Right ventricle myocardium superior (tissue), 1 donor: ENCODE results near the gene WDR5. TPM values are rescaled to one million over a fixed set of nuclear protein-coding genes. Genes with fewer than 3 reads are reported as not detected.

Experiments used
- ATAC-seq: fragments of 200-7000 bp; cut with Tn5 transposase; one replicate; pipeline ENCODE4 v1.9.1; 2020; ENCODE audit warnings: mild to moderate bottlenecking; ENCODE audit not compliant: poor library complexity
- DNase-seq: peaks from one replicate; pipeline ENCODE4 v3.0.0-alpha.2; 2020
- intact Hi-C: fragments of 100-400 bp; cut with DNase I; formaldehyde crosslinking; loops from one replicate; pipeline ENCODE4 v1.11.2; 2022
- total RNA-seq: library from RNA; stranded (reverse); fragmentation: NEBNext Ultra II Directional; extraction: Animal tissue kit (Norgen Biotek cat#: 25700); gene quantifications from one replicate; pipeline ENCODE4 v1.2.1, GENCODE V29; 2021
- donor health status: DM: no; HTN: yes; CAD: no; lungs with severe emphysema.

Gene WDR5
- total RNA-seq, 1 donor from 2014 or later: 17.5 TPM

DNA sequence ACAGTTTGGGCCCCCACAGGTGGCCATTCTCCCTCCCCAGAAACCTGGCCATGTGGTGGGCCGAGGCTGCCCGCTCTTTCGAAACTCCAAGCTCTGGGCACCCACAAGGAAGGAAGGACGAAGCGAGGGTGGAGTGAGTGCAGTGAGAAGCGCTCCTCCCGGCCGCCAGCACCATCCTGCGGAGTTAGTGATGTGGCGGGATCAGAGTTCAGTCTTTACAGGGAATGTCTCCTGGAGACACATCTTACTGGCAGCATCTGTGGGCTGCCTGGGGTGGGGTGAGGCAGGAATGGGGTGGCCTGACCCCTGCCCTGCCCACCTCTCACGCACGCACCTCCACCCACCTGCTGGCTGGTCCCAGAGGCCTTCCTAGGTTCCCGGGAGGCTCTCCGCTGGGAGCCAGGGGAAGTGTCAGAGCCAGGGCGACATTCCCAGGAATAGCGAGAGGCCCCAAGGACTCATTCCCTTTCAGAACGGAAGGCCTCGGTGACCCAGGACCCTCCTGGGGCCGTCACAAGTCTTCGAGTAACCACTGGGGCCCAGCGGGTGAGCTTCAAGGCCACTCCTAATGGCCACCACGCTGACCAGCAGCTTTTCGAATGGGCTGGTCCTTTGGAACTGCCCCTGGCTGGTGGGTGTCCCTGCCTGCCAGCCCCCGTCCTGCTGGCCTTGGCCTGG is 34.0 kb downstream of the WDR5 start:
- ATAC-seq (no peak), DNase-seq (peak; percentile 30)
- intact Hi-C loops: loop anchor here (2.0 to 5.0 kb wide), 2 partner anchors 157 to 273 kb away; partner anchors contain the start of gene RXRA

DNA sequence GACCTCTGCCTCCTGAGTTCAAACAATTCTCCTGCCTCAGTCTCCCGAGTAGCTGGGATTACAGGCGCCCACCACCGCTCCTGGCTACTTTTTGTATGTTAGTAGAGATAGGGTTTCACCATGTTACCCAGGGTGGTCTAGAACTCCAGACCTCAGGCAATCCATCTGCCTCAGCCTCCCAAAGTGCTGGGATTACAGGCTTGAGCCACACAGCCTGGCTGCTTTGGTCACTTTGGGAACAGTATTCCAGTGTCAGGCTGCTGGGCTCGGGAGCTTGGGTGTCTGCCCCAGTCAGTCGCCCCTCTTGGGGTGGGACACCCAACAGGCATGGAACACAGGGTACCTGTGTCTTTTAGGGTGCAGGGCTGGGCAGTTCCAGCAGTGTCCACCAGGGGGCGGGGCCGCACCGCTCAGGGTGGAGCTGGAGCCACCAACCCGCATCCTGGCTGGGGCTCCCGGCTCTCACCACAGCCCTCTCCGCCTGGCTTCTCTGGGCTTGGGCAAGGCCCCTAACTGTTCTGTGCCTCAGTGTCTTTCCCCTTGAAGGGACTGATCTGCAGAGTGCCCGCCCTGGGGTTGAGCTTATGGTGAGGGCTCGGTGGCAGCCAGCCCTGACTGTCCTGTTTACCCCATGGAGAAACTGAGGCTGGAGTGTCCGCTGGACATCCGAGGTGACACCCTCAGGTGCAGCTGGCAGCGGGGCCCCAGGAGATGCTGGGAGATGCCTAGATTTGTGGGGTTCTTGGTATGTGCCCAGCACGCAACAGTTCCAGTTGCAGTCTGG is 34.8 kb downstream of the WDR5 start:
- ATAC-seq (no peak), DNase-seq (peak; percentile 41)
- intact Hi-C loops: loop anchor here (2.0 kb wide), 1 partner anchor 272 kb away; no protein-coding TSS in a partner anchor

DNA sequence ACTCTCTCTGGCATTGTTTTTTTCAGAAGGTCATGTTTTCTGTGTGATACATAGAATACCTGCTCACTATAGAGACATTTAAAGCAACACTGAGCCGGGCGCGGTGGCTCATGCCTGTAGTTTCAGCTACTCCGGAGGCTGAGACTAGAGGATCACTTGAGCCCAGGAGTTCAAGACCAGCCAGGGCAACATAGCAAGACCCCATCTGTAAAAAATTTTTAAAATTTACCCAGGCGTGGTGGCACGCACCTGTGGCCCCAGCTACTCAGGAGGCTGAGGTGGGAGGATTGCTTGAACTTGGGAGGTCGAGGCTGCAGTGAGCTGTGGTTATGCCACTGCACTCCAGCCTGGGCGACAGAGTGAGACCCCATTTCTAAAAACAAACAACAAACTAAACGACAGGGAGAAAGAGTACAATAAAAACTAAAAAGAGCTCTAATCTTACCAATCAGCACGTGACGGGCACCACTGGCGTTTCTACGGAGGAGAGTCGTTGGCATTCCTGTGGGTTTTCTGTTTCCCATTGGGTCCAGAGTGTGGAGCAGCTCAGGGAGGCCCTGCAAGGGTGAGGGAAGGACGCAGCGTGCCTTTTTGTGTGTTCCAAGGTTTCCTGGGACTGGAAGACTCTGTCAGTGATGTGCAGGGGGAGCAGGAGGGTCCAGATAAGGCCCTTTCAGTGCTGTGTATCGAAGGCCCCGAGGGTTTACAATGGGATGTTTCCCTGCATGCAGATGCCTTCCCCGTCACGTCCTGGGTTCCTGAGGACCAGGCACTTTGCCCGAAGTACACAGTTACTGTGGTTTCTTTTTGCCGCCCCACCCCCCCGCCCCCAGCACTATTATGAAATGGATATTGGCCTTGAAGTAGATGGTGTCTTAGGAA is 35.7 kb downstream of the WDR5 start:
- intact Hi-C loops: loop anchor here (2.0 kb wide), 1 partner anchor 271 kb away; no protein-coding TSS in a partner anchor
- DNase-seq (peak; percentile 54), ATAC-seq (peak; percentile 21)

DNA sequence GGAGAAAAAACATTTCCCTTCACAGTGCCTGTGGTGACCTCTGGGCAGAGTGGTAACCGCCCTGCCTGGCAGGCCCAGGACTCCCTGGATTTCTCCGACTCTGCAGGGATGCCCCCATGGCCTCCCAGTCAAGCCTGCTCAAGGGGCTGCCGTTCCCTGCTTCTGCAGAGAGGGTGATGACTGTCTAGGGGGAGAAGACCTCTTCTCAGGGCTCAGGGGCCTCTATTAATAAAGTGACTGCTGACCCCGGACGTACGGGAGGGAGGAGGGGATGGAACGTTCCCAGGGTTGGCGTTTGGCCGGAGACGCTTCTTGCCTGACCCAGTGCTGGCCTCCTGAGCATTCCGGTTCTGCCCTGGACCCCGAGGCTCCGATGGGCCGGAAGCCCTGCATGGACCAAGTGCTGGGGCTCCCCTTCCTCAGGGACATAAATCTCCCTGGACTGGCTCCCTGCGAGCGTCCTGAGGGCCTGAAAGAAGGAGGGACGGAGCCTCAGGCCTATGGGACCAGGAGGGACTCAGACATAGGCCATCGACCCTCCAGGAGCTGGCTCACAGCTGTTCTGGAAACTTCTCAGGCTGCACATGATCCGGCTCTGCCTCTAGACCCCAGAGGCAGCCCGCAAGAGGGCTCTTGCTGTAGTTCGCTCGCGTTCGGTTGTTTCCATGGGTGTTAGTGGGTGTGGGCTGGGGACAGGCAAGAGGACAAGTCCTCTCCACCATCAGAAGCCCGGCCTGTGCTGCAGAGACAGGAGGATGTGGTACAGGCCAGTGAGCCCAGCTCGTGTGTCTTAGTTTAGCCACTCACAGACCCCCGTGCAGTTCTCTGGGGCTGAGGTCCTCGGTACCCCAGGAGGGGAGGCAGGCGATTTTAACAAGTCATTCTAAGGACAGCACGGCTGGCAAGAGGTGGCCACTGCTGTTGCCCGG is 36.6 kb downstream of the WDR5 start:
- ATAC-seq (peak; percentile 1), DNase-seq (peak; percentile 64)
- intact Hi-C loops: no loop called here

DNA sequence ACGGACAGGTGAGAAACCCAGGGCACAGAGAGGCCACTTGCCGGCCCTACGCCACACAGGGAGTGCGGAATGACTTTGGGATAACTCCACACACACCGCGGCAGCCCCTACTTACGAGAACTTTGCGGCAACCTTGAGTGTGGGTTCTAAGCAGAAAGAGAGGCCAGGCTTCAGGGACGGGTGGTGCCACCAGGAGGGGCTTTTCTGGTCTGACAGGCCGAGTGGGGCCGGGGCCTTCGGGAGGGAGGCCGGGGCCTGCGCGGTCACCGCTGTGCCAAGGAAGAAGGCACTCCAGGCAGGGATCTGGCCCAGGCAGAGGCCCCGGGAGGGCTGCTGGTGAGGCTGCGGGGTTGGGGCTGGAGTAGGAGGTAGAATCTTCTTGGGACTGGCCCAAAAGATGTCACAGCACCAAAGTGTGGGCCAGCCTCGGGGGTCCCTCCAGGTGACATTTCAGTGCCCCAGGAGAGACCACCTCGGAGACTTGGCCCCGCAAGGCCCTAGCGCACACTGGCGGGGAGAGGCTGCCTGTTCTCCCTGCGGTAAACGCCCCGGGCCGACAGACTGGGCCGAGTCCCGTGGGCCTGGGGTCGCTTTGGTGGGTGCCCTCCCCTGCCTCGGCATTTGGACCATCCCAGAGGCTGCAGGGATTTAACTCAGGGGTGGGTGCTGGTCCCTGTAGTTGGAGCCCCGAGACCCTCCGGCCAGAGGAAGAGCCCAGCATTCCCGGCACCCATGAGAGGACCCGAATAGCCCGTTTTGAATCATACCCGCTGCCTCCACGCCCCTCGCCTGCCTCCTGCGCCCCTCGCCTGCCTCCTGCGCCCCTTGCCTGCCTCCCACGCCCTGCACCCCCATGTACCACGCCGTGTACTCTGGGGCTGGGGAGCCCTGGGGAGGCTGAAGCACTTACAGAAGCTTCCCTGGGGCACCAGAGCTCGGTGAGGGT is 37.5 kb downstream of the WDR5 start:
- DNase-seq (peak; percentile 40), ATAC-seq (no peak)
- intact Hi-C loops: no loop called here

DNA sequence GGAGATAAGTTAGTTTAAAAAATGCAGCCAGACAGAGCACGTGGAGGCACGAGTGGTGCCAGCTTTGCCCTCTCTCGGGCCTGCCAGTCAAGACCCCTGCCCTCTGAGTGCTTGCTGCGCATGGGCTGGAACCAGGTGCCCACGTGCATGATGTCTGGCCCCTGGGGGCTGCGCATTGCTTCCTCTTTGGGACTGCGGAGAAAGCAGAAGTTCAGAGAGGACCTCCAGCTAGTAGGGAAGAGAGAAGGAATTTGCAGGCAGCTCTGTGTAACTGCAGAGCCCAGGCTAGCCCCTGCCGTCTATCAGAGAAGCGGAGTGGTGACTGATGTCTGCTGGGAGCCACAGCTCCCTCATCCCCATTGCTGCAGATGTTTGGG is 38.2 kb downstream of the WDR5 start:
- intact Hi-C loops: no loop called here

DNA sequence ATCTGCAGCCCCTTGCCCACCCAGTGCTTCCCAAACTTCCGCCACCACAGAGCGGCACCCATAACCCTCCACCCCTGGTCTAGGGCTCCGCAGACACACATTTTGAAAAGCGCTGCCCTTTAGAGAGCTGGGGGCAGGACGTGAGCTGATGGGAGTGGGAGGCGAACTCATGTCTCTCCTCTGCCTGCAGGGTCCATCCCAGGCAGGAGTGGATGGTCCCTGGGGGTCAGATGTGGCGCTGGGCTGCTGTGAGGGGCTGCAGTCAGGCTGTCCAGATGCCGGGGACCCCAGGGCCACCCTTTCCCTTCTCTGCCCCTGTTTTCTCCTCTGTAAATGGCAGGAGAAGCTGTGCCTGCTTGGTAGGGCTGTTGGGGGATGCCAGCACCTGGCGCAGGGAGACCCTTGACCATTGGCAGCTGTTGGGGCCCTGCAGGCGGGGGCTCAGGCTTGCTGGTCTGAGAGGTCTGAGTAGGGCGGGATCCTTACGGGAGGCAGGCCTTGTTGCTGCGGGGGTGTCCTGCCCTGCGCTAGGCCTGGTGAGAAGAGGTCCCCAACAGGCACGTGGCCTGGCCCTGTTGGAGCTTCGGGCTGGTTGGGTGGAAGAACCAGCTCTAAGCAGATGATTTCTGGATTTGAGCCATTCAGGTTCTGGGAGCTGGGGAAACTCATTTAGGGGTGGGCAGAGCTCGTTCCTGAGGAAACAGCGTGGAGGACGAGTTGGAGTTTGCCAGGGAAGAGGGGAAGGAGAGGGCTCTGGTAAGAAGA is 38.8 kb downstream of the WDR5 start:
- intact Hi-C loops: no loop called here
- ATAC-seq (no peak), DNase-seq (peak; percentile 34)

More for the DNA sequence above, 38.2 kb downstream of the WDR5 start:
- no peak for ATAC-seq
- peak; percentile 66 for DNase-seq

DNA sequence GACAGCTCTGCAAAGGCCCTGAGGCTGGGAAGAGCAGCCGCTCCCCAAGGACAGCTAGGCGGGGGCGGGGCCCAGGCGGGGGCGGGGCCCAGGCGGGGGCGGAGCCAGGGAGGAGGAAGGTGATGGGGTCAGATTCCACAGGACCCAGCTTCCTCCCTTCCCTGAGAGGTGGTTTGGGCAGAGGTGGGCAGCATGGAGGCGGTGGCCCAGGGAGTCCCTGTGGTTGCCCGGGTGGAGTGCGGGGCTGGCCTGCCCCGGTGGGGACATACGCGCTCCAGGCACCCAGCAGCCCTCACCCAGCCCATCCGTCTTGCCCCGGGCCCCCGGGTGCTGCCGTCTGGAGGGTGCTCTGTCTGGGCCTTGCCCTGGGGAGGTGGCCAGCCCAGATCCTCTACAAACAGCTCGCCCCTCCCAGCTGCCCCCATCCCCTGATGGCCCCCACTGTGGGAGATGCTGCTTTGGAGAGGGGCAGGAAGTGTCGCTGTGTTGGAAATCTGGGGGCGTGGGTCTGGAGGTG is 39.5 kb downstream of the WDR5 start:
- intact Hi-C loops: no loop called here
- ATAC-seq: no peak
- peak; percentile 39 for DNase-seq

DNA sequence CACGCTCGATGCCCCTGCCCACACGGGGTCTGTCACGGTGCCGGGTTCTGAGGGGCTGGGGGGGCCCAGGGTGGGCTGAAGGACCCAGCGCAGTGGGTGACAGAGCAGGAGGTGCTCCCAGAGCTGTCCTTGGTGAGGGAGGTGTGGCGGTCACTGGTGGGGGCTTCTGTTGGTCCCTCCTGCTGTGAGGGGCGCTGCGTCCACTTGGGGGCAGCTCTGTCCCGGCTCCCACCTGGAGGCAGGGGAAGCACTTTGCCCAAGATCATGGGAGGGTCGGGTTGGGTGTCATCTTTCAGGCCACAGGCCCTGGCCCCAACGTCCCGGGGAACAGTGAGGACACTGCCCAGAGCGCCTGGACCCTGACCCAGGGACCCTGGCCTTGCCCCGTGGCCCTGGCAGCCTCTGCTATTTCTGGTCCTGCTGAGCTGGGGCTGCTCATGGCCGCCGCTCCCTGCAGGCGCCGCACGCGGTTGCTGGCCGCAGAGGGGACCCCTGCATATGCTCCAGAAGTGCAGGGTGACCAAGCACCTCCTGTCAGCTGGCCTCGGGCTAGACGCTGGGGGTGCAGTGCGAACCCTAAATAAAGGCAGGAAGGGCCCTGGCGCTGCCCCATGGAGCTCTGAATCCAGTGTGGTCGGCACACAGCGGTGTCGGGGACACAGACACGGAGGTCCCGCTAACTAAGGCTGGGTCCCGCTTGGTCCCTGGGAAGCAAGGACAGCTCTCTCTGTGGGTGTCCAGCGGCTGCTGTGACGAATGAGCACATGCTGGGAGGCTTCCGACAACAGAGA is 40.1 kb downstream of the WDR5 start:
- DNase-seq: peak; percentile 64
- intact Hi-C loops: no loop called here
- peak; percentile 61 for ATAC-seq

DNA sequence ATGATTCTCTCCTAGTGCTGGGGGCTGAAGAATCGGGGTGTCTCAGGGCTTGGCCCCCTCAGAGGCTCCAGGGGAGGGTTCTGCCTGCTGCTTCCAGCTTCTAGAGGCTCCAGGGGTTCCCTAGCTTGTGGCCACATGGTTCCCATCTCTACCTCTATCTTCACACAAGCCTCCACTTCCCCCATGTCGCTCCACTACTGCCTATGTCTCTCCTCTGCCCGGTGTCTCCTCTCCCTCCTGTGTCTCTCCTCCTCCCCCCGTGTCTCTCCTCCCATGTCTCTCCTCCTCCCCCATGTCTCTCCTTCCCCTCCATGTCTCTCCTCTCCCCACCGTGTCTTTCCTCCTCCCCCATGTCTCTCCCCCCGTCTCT is 40.7 kb downstream of the WDR5 start:
- ATAC-seq (no peak), DNase-seq (no peak)
- intact Hi-C loops: no loop called here

DNA sequence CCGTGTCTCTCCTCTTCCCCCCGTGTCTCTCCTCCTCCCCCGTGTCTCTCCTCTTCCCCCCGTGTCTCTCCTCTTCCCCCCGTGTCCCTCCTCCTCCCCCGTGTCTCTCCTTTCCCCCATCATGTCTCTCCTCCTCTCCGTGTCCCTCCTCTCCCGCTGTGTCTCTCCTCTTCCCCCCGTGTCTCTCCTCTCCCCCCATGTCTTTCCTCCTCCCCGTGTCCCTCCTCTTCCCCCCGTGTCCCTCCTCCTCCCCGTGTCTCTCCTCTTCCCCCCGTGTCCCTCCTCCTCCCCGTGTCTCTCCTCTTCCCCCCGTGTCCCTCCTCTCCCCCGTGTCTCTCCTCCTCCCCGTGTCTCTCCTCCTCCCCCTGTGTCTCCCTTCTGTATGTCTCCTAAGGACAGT is 41.3 kb downstream of the WDR5 start:
- ATAC-seq: no peak
- DNase-seq: no peak
- intact Hi-C loops: no loop called here

DNA sequence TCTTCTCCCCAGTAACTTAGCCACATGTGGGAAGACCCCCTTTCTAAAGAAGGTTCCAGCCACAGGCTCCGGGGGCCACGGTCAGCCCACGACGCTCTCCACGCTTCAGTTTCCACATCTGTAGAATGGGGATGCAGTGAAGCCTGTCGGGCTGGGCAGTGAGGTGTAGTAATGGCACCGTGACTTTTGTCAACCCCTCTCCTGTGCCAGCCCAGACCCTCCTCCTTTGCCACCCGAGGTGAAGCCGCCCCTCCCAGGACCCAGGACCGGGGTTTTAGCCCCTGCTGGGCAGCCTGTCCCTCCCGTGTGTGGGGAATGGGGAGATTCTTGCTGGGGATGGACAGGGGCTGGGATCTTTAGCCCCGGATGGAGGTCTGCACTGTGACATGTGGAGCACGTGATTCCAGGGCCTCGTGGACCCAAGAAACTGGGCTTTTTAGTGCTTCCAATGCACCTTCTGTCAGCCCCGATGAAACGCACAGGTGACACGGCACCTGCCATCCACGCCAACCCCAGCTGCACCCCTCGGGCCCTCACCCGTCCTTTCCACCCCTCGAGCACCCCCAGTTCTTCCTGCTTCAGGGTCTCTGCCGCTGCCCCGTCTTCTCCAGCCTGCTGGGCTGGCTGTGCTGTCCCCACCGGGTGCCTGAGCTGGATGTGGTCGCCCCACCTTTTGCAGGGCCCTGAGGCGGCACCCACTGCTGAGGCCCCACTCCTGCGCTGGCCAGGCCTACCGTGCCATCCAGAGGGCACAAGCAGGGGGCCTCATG is 41.9 kb downstream of the WDR5 start:
- ATAC-seq (no peak), DNase-seq (no peak)
- intact Hi-C loops: no loop called here

DNA sequence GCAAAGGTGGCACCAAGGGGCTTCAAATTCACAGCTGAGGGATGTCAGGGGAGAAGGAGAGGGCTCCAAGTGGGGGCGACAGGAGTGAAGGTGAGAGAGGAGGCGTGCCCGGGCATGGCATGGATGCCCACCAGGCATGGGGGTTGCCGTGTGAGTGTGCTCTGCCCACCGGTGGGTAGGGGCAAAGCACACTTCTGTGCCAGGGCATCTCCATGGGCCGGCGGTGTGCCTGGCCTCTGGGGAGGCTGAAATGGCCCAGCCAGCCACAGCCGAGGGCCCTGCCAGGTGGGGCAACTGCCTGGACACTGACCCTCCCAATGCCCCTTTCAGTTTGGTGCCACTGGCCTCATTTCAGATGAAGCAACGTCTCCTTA is 42.5 kb downstream of the WDR5 start:
- ATAC-seq (no peak), DNase-seq (peak; percentile 32)
- intact Hi-C loops: no loop called here

DNA sequence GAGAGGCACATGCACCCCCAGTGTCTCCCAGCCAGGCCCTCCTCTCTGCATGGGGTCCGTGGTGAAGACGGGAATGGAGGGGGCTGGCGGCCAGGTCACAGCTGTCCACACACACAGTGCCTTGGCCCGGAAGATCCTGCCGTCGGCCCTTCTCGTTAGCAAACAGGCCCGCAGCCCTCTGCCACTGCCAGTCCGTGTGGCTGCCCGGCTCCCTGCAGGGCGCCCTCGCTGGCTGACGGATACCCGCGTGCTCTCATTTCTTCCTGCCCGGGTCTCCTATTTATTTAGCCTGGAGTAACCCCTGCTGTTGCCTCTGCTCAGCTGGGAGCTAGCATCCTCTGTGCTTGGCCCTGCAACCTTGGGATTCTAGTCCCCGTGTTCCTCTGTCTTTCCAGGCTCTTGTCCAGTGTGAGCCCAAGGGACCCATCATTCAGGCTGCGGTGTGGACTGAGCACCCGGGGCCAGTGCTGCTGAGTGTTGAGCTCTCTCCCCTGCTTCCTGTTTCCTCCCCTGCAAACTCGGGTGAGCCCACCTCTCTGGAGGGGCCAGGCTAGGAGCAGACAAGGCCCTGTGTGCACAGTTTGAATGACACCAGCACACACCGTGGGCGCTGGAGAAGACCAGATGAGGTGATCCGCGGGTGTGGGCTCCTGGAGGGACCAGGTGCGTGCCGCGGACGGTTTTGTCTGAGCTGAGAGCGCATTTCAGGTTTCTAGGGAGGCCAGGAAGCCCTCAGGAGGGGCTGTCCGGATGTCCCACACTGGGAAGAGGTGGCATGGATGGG is 43.1 kb downstream of the WDR5 start:
- peak; percentile 71 for DNase-seq
- ATAC-seq: peak; percentile 40
- intact Hi-C loops: no loop called here
